ENCODE results near the gene SNAP91. TPM values are rescaled to one million over a fixed set of nuclear protein-coding genes. Genes with fewer than 3 reads are reported as not detected.

Gene SNAP91
- total and polyA plus RNA-seq, 9 of the 15 experiments (the other 6 are each of a cell fraction or from before 2014, with no cell fraction given) = not detected

GRCh38 chr6:83594941-83595340, 114.0 kb downstream of the SNAP91 start (continued):
- TF ChIP-seq ARNT (IDR thresholded peaks at IDR 0.05) (no peak), MAX (CRISPR knock-in tag; IDR thresholded peaks at IDR 0.05) (no peak), PML (IDR thresholded peaks at IDR 0.05; ENCODE audit: low read length) (no peak), ATF3 (IDR thresholded peaks at IDR 0.05) (no peak), ATF3 (CRISPR knock-in tag; conservative IDR thresholded peaks at IDR 0.05) (no peak), SMARCE1 (IDR thresholded peaks at IDR 0.05) (no peak), ARID3A (IDR thresholded peaks at IDR 0.05; ENCODE audit: borderline replicate concordance, low read depth, low read length) (no peak), ELK1 (CRISPR knock-in tag; IDR thresholded peaks at IDR 0.05) (no peak), HDAC3 (IDR thresholded peaks at IDR 0.05; ENCODE audit: borderline replicate concordance, partially characterized antibody) (no peak), HES1 (IDR thresholded peaks at IDR 0.05; ENCODE audit: low read depth) (no peak), TCF7 (IDR thresholded peaks at IDR 0.05; ENCODE audit: borderline replicate concordance) (no peak)

Measured in K562 (cell line).